Activated CD8-positive, alpha-beta memory T cell treated with anti-CD3 and anti-CD28 coated beads, Interleukin-2, amount 50 U/mL, for 24 hours (primary cell): ENCODE results near the gene B4GALNT4.
A peak's percentile ranks its signal among the peaks of the same experiment; 100 is the strongest.
"Not testable (repeated sequence)": the region's sequence is repeated elsewhere in the genome, so short reads cannot be mapped to it uniquely, and the experiment has no call there.

ENCODE experiments used
- DNase-seq: peaks from one replicate; pipeline ENCODE4 v3.0.0-alpha.2; 2020; ENCODE audit errors: extremely low read depth

B4GALNT4 gene

GRCh38 chr11:334264-334994, 34.9 kb upstream of the B4GALNT4 start:
- DNase-seq, result no peak

DNA sequence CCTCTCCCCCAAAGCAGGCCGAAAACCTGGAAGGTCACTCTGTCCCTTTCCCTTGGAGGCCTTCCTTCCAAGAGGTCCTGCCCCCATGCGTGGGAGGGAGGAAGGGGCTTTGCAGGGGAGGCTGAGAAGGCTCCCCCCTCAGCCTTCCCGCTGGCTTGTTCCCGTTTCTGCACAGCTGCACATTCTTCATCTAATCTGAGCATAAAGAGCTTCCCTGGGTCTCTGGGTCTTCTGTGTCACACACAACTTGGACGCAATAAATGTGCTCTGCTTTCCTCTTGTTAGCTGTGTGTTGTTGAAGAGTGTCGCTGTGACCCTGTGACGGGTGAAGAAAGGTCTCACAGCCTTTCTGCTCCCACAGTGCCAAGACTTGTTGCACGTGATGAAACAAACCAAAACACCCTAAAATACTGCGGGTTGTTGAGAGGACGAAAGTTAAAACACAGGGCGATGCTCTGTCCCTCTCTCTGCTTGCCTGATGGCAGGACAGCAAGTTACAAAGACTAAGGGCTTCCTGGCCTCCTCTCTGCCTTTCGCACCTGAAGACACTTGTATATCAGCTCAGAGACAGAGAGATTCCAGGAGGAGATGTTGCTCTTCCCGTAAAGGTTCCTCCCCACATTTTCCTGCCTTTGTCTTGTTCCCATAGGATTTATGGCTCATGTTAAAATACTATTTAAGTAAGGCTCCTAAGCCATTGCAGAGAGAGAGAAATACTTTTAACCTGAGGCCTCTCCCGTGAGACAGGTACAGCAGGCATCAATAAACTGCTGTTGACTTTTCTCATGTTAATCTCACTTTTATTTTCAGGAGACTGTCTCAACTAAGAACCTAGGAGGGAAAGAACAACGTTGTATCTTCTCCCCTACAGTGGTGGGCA, 33.3 kb upstream of the B4GALNT4 start:
- no peak for DNase-seq

GRCh38 chr11:336659-337198, 32.6 kb upstream of the B4GALNT4 start:
- no peak for DNase-seq

DNA sequence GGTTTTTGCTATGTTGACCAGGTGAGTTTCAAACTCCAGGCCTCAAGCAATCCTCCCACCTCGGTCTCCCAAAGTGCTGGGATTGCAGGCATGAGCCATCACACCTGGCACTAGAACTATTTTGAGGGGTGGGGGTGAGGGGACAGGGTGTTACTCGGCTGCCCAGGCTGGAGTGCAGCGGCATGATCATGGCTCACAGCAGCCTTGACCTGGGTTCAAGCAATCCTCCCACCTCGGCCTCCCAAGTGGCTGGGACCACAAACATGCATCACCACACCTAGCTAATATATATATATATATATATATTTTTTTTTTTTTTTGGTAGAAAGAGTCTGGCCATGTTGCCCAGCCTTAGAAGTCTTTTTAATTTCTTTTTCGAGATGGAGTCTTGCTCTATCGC, 31.6 kb upstream of the B4GALNT4 start:
- no peak for DNase-seq

DNA sequence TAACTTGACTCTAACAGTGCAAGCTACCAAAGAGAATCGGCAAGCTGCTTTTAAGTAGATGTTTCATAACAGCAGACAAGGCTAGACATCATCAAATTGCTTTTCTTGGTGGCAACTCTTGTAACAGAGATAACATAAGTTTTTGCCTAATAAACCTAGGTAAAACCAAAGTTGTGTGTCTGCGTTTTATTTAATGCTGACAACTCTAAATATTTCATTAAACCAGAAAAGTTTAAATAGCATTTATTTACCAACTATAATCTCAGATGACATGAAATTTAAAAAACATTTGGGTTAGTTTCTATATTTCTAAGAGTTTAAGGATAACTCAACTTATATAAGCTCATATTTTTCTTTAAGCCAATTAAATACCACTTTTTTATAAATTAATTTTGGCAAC, 29.3 kb upstream of the B4GALNT4 start:
- no peak for DNase-seq

- DNase-seq, result no peak
These were observed 28.5 kb upstream of the B4GALNT4 start for GRCh38 chr11:340539-341512.

- DNase-seq, result no peak
These were observed 27.0 kb upstream of the B4GALNT4 start for GRCh38 chr11:342328-342727.

DNA sequence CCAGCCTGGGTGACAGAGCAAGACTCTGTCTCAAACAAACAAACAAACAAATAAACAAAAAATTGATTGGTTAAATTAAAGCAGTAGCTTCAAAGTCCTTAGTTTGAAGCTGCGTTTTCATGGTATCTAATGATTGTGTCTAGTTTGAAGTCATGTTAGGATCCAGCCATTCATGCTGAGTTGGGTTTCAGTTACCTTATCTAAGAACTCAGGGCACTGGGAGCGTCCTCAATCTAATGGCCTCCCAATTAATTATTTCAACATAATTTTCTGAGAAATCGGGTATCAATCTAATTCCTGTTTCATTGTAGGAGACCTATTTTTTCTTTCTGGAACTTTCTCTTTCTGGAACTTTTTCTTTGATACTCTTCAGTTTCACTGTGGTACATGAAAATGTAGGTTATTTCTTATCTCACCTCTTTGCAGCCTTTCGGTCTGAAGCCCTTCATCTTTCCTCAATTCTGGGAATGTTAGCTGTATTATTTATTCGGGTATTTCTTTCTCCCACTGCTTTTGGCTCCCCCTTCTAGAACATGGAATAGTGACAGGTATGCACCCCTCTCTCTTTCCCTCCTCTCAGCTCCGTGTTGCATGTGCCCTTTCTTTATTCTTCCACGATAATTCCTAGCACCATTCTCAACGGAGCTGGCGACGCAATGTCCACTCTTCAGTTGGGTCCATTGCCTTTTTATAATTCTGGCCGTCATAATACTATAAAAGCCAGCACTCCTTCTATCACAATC, 24.3 kb upstream of the B4GALNT4 start:
- DNase-seq, result no peak

- no peak for DNase-seq
These were observed 22.8 kb upstream of the B4GALNT4 start for GRCh38 chr11:346529-346928.

DNA sequence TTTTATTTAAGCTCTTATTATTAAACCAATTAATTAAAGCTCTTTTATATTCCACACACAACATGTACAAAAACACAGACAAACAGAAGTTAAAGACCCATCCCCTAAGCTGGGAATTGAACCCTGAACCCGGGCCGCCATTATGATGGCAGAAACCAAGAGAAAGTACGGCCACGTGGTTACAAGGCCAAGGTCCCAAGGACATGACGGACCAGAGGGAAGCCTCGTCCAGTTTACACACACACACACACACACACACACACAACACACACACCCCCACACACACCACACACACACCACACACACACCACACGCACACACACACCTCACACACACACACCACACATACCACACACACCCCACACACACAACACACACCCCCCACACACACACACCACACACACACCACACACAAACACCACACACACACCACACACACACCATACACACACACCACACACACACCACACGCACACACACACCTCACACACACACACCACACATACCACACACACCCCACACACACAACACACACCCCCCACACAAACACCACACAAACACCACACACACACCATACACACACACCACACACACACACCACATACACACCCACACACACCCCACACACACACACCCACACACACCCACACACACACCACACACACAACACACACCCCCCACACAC, 19.9 kb upstream of the B4GALNT4 start:
- DNase-seq, result not testable (repeated sequence)

GRCh38 chr11:350033-350722, 19.1 kb upstream of the B4GALNT4 start:
- DNase-seq, result not testable (repeated sequence)

GRCh38 chr11:350723-351255, 18.5 kb upstream of the B4GALNT4 start:
- no peak for DNase-seq

GRCh38 chr11:351411-351810, 17.9 kb upstream of the B4GALNT4 start:
- no peak for DNase-seq

- DNase-seq, result no peak
These were observed 16.8 kb upstream of the B4GALNT4 start for GRCh38 chr11:352456-353031.

DNA sequence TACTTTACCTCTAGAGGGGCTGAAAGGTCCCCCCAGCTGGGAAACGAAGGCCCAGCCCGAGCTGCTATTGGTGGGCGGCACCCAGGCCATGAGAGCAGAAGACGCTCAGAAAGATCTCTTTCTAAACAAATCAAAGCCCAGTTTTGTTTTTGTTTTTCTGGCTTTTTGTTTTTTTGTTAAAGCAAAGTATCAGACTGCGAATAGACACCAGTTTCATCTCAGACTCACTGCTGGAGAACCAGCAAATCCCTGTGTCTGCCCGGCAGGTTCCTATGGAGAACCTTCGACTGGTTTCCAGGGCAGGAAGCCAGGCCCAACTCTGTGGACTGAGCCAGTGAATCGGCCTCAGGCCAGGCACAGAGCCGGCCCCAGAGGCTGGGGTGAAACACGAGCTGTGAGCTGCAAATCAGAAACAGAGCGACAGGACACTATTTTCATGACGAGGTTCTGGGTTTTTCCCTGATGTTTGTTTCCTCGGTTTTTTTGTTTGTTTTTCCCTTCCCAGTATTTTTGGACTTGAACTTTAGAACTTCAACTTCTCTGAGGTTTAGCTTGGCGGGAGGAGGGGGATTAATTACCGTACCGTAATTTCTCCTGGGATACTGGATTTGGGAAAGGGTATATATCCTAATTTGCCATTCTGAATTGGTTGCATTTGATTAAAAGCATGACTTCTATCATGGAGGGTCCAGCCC, 16.0 kb upstream of the B4GALNT4 start:
- DNase-seq, result no peak

DNA sequence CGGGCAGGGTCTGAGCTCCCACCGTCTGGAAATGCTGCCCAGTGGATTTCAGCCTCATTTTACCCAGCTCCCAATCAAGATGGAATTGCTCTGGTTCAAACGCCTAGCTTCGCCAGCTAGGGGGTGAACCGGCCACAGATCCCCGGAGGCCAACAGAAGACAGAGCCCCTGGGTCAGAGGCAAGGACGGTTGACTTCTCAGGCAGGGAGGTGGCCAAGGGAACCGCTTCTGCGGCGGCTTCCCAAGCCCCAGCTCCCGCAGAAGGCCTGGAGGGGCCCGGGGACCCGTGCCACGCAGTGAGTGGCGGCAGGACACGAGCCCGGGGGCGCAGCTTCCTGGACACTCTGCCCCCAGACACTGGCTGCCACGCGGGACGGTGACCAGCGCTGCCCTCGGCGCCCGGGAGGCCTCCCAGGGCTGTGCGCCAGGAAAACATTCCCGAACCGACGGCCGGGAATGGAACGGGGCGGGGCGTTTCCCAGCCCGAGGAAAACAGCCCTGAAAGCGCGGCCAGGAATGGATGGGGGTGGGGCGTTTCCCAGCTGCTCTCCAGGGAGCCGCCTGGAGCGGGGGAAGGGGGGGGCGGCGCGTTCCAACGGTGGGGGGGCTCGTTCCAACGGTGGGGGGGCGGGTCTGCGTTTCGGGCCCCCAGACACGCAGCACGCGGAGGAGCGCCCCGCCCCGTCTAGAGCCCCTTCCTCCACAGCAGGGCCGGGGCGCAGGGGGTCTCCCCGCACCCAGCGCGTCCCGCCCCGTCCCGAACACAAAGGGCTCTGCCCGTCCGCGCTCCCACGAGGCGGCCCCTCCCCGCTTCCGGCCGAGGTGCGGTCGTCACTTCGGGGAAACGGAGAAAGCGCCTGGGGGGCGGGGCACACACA, 13.5 kb upstream of the B4GALNT4 start:
- peak; percentile 55 for DNase-seq

- no peak for DNase-seq
These were observed 12.7 kb upstream of the B4GALNT4 start for GRCh38 chr11:356610-357009.
